ENCODE measurements around the gene NLRP1. TPM values are rescaled to one million over a fixed set of nuclear protein-coding genes. Genes with fewer than 3 reads are reported as not detected.

The NLRP1 gene
- total and polyA plus RNA-seq, 7 experiments from 2014 or later: 27.7 to 360 (median 241) TPM

- Histone ChIP-seq H3K27ac (ENCODE audit: low read depth, low read length) (no peak overlapping the region), H3K27me3 (ENCODE audit: control insufficient read depth in 2 of 2, insufficient read depth in 2 of 2, low read length in 2 of 2) (no peaks in the 10 kb centered on the region), H3K4me3 (ENCODE audit: low read length) (no peak overlapping the region), H3K36me3 (ENCODE audit: control insufficient read depth in 2 of 3, insufficient read depth in 3 of 3, low read length in 3 of 3) (no peaks in the 10 kb centered on the region), H3K4me1 (ENCODE audit: control insufficient read depth in 2 of 2, insufficient read depth in 2 of 2, low read length in 2 of 2) (peaks cover 0 to 5% of the 10 kb centered on the region in 2 donors), H3K9me3 (ENCODE audit: control insufficient read depth in 2 of 3, low read length in 3 of 3) (no peaks in the 10 kb centered on the region)
- Mint-ChIP-seq H3K36me3 (no peaks in the 10 kb centered on the region), H3K9me3 (peaks cover 0 to 3% (median 0%) of the 10 kb centered on the region in 11 donors), H3K4me1 (peaks cover 5 to 11% (median 7%) of the 10 kb centered on the region in 7 donors), H3K27me3 (peaks cover 10 to 42% (median 16%) of the 10 kb centered on the region in 5 donors), H3K4me3 (no peak overlapping the region), H3K27ac (no peak overlapping the region)
- no peak for ATAC-seq
- DNase-seq: no peak
- intact Hi-C loops (cut with micrococcal nuclease): loop anchor here (1.0 kb wide), 3 partner anchors 115 to 844 kb away; no protein-coding TSS in a partner anchor
- ChIA-PET POLR2A (no interaction called here), CTCF (interaction anchor here (0.6 to 5.6 kb wide), 12 partner anchors 9 to 1179 kb away, joined by 3 to 32 read pairs (median 4); no protein-coding TSS in a partner anchor)
Measured at GRCh38 chr17:5591966-5592365, 7.7 kb upstream of the NLRP1 start.

GRCh38 chr17:5588584-5588983, 4.3 kb upstream of the NLRP1 start:
- Histone ChIP-seq H3K4me1 (ENCODE audit: control insufficient read depth in 2 of 2, insufficient read depth in 2 of 2, low read length in 2 of 2) (peaks cover 19 to 31% of the 10 kb centered on the region in 2 donors), H3K9me3 (ENCODE audit: control insufficient read depth in 2 of 3, low read length in 3 of 3) (no peaks in the 10 kb centered on the region), H3K27ac (ENCODE audit: low read depth, low read length) (no peak overlapping the region), H3K36me3 (ENCODE audit: control insufficient read depth in 2 of 3, insufficient read depth in 3 of 3, low read length in 3 of 3) (peaks cover 0 to 6% (median 0%) of the 10 kb centered on the region in 3 experiments), H3K27me3 (ENCODE audit: control insufficient read depth in 2 of 2, insufficient read depth in 2 of 2, low read length in 2 of 2) (no peaks in the 10 kb centered on the region), H3K4me3 (ENCODE audit: low read length) (no peak overlapping the region)
- intact Hi-C loops (cut with micrococcal nuclease): loop anchor here (5.0 to 10.0 kb wide), 3 partner anchors 394 to 1254 kb away; partner anchors contain the start of genes C17orf100 (in 1 of the 2), MED31 (in 1 of the 2) and ZNF594 (in 1 of the 2)
- Mint-ChIP-seq H3K36me3 (no peaks in the 10 kb centered on the region), H3K27me3 (peaks cover 0 to 19% (median under 1%) of the 10 kb centered on the region in 5 donors), H3K9me3 (peaks cover 0 to 3% (median 0%) of the 10 kb centered on the region in 11 donors), H3K4me3 (peak overlapping the region in 1 of 10 donors; percentile 35), H3K27ac (no peak overlapping the region), H3K4me1 (peaks cover 15 to 38% (median 34%) of the 10 kb centered on the region in 7 donors)
- DNase-seq (no peak), ATAC-seq (no peak)
- POLR2A ChIA-PET: no interaction called here
- CTCF ChIA-PET: interaction anchor here (0.9 to 2.2 kb wide), 7 partner anchors 11 to 856 kb away, joined by 3 to 20 read pairs (median 9); partner anchors contain the start of genes AIPL1 and PIMREG

GRCh38 chr17:5587438-5588032, 3.2 kb upstream of the NLRP1 start:
- CTCF ChIA-PET: interaction anchor here (0.8 to 2.2 kb wide), 7 partner anchors 25 to 857 kb away, joined by 3 to 20 read pairs (median 9); partner anchors contain the start of genes AIPL1 and PIMREG
- peak overlapping the region; percentile 48 to 78 (median 62) for H3K4me3 Mint-ChIP-seq
- peaks cover 23 to 45% (median 41%) of the 10 kb centered on the region in 7 donors for H3K4me1 Mint-ChIP-seq
- peak overlapping the region; percentile 39 to 99 (median 94) for H3K27ac Mint-ChIP-seq
- H3K9me3 Mint-ChIP-seq: peaks cover 0 to 3% (median 0%) of the 10 kb centered on the region in 11 donors
- peak; percentile 33 for ATAC-seq
- peaks cover 0 to 6% (median 5%) of the 10 kb centered on the region in 5 donors for H3K36me3 Mint-ChIP-seq
- DNase-seq: peak in 8 of 9 donors; percentile 42 to 85 (median 78)
- H3K27me3 Mint-ChIP-seq: peaks cover 0 to 19% (median 0%) of the 10 kb centered on the region in 5 donors
- POLR2A ChIA-PET: interaction anchor here (1.0 kb wide), 1 partner anchor 849 kb away, joined by 7 read pairs; no protein-coding TSS in a partner anchor
- intact Hi-C loops (cut with micrococcal nuclease): loop anchor here (1.0 to 10.0 kb wide), 6 partner anchors 119 to 1255 kb away; partner anchors contain the start of genes C17orf100 (in 1 of the 2), MED31 (in 1 of the 2) and ZNF594 (in 1 of the 2)
- H3K4me3 ChIP-seq (ENCODE audit: low read length): no peak overlapping the region
- peaks cover 29 to 40% of the 10 kb centered on the region in 2 donors for H3K4me1 ChIP-seq (ENCODE audit: control insufficient read depth in 2 of 2, insufficient read depth in 2 of 2, low read length in 2 of 2)
- peaks cover 0 to 8% (median 0%) of the 10 kb centered on the region in 3 experiments for H3K36me3 ChIP-seq (ENCODE audit: control insufficient read depth in 2 of 3, insufficient read depth in 3 of 3, low read length in 3 of 3)
- no peak overlapping the region for H3K27ac ChIP-seq (ENCODE audit: low read depth, low read length)
- H3K9me3 ChIP-seq (ENCODE audit: control insufficient read depth in 2 of 3, low read length in 3 of 3): no peaks in the 10 kb centered on the region
- no peaks in the 10 kb centered on the region for H3K27me3 ChIP-seq (ENCODE audit: control insufficient read depth in 2 of 2, insufficient read depth in 2 of 2, low read length in 2 of 2)

GRCh38 chr17:5585836-5586521, 1.7 kb upstream of the NLRP1 start:
- POLR2A ChIA-PET: interaction anchor here (1.5 kb wide), 1 partner anchor 13 kb away, joined by 5 read pairs; no protein-coding TSS in a partner anchor
- H3K27me3 Mint-ChIP-seq: peaks cover 0 to 16% (median 0%) of the 10 kb centered on the region in 5 donors
- CTCF ChIA-PET: interaction anchor here (0.5 kb wide), 1 partner anchor 322 kb away, joined by 3 read pairs; no protein-coding TSS in a partner anchor
- Histone ChIP-seq H3K36me3 (ENCODE audit: control insufficient read depth in 2 of 3, insufficient read depth in 3 of 3, low read length in 3 of 3) (peaks cover 0 to 23% (median 0%) of the 10 kb centered on the region in 3 experiments), H3K4me1 (ENCODE audit: control insufficient read depth in 2 of 2, insufficient read depth in 2 of 2, low read length in 2 of 2) (peaks cover 42 to 55% of the 10 kb centered on the region in 2 donors), H3K27ac (ENCODE audit: low read depth, low read length) (peak overlapping the region; percentile 94), H3K27me3 (ENCODE audit: control insufficient read depth in 2 of 2, insufficient read depth in 2 of 2, low read length in 2 of 2) (no peaks in the 10 kb centered on the region), H3K9me3 (ENCODE audit: control insufficient read depth in 2 of 3, low read length in 3 of 3) (no peaks in the 10 kb centered on the region), H3K4me3 (ENCODE audit: low read length) (peak overlapping the region; percentile 14)
- H3K4me1 Mint-ChIP-seq: peaks cover 37 to 61% (median 54%) of the 10 kb centered on the region in 7 donors
- DNase-seq (no peak), ATAC-seq (no peak)
- peaks cover 0 to 3% (median 0%) of the 10 kb centered on the region in 11 donors for H3K9me3 Mint-ChIP-seq
- peaks cover 3 to 21% (median 13%) of the 10 kb centered on the region in 5 donors for H3K36me3 Mint-ChIP-seq
- peak overlapping the region; percentile 57 to 100 (median 98) for H3K27ac Mint-ChIP-seq
- intact Hi-C loops (cut with micrococcal nuclease): loop anchor here (5.0 to 10.0 kb wide), 3 partner anchors 391 to 1256 kb away; partner anchors contain the start of genes C17orf100 (in 1 of the 2), MED31 (in 1 of the 2) and ZNF594 (in 1 of the 2)
- H3K4me3 Mint-ChIP-seq: peak overlapping the region; percentile 5 to 99 (median 54)

GRCh38 chr17:5585287-5585794, 1.0 kb upstream of the NLRP1 start:
- peaks cover 0 to 14% (median 0%) of the 10 kb centered on the region in 5 donors for H3K27me3 Mint-ChIP-seq
- peak overlapping the region in 8 of 9 donors; percentile 90 to 100 (median 98) for H3K27ac Mint-ChIP-seq
- H3K9me3 ChIP-seq (ENCODE audit: control insufficient read depth in 2 of 3, low read length in 3 of 3): no peaks in the 10 kb centered on the region
- H3K9me3 Mint-ChIP-seq: peaks cover 0 to 3% (median 0%) of the 10 kb centered on the region in 11 donors
- no peak for DNase-seq
- H3K36me3 Mint-ChIP-seq: peaks cover 3 to 27% (median 18%) of the 10 kb centered on the region in 5 donors
- intact Hi-C loops (cut with micrococcal nuclease): loop anchor here (5.0 to 10.0 kb wide), 3 partner anchors 391 to 1257 kb away; partner anchors contain the start of genes C17orf100 (in 1 of the 2), MED31 (in 1 of the 2) and ZNF594 (in 1 of the 2)
- peak overlapping the region; percentile 94 for H3K27ac ChIP-seq (ENCODE audit: low read depth, low read length)
- ChIA-PET POLR2A (interaction anchor here (0.7 to 2.0 kb wide), 4 partner anchors 12 to 870 kb away, joined by 3 to 11 read pairs (median 6); partner anchors contain the start of genes DERL2 and MIS12), CTCF (interaction anchor here (0.7 kb wide), 1 partner anchor 851 kb away, joined by 3 read pairs; no protein-coding TSS in a partner anchor)
- H3K4me1 ChIP-seq (ENCODE audit: control insufficient read depth in 2 of 2, insufficient read depth in 2 of 2, low read length in 2 of 2): peaks cover 44 to 60% of the 10 kb centered on the region in 2 donors
- H3K27me3 ChIP-seq (ENCODE audit: control insufficient read depth in 2 of 2, insufficient read depth in 2 of 2, low read length in 2 of 2): no peaks in the 10 kb centered on the region
- peaks cover 41 to 67% (median 60%) of the 10 kb centered on the region in 7 donors for H3K4me1 Mint-ChIP-seq
- peak overlapping the region; percentile 97 for H3K4me3 ChIP-seq (ENCODE audit: low read length)
- no peak for ATAC-seq
- peaks cover 0 to 25% (median 3%) of the 10 kb centered on the region in 3 experiments for H3K36me3 ChIP-seq (ENCODE audit: control insufficient read depth in 2 of 3, insufficient read depth in 3 of 3, low read length in 3 of 3)
- peak overlapping the region in 9 of 10 donors; percentile 53 to 99 (median 98) for H3K4me3 Mint-ChIP-seq
